Measurements from ENCODE around the gene RTL3. TPM values are rescaled to one million over a fixed set of nuclear protein-coding genes. Genes with fewer than 3 reads are reported as not detected.

The RTL3 gene
- total RNA-seq, 1 experiment from 2014 or later = not detected

- BruUV-seq (replicated peaks) = no TSS peak
These were observed 3.5 kb downstream of the RTL3 start for GRCh38 chrX:78655642-78656041.

GRCh38 chrX:78653118-78653822 is 5.9 kb downstream of the RTL3 start:
- H2AFZ ChIP-seq = no peak overlapping the region
- H3K4me1 ChIP-seq (replicated peaks; ENCODE audit: insufficient read depth) = no peaks in the 10 kb centered on the region
- intact Hi-C loops (cut with micrococcal nuclease; ENCODE audit: unreplicated experiment) = no loop called here
- no peak for TF ChIP-seq CTCF (conservative IDR thresholded peaks at IDR 0.05)
- no peak for TF ChIP-seq EZH2 (IDR thresholded peaks at IDR 0.05; ENCODE audit: low read depth)
- H3K36me3 ChIP-seq (ENCODE audit: low read depth) = no peaks in the 10 kb centered on the region
- H3K27ac ChIP-seq = no peak overlapping the region
- DNase-seq = peak; percentile 29 to 40
- ChIA-PET CTCF (no interaction called here), POLR2A (ENCODE audit: unreplicated experiment) (no interaction called here)
- BruUV-seq (replicated peaks) = no TSS peak
- H4K20me1 ChIP-seq (ENCODE audit: insufficient read depth) = no peaks in the 10 kb centered on the region
- no peaks in the 10 kb centered on the region for H3K27me3 ChIP-seq (ENCODE audit: insufficient read depth, low read depth)
- no peaks in the 10 kb centered on the region for H3K9me3 ChIP-seq (ENCODE audit: insufficient read depth, low read depth)
- no peak overlapping the region for H3K4me2 ChIP-seq
- no peaks in the 10 kb centered on the region for H3F3A ChIP-seq (ENCODE audit: insufficient read depth, low read depth)
- no peak overlapping the region for H3K4me3 ChIP-seq
- no peaks in the 10 kb centered on the region for H3K9me2 ChIP-seq (ENCODE audit: insufficient read depth)
- H3K79me2 ChIP-seq (ENCODE audit: low read depth) = no peaks in the 10 kb centered on the region

More at GRCh38 chrX:78655642-78656041, 3.5 kb downstream of the RTL3 start:
- no peak for DNase-seq
- Histone ChIP-seq H3K27me3 (ENCODE audit: insufficient read depth, low read depth) (no peaks in the 10 kb centered on the region), H3K4me3 (no peak overlapping the region), H3K27ac (no peak overlapping the region), H4K20me1 (ENCODE audit: insufficient read depth) (no peaks in the 10 kb centered on the region), H3K4me2 (no peak overlapping the region), H3K9me3 (ENCODE audit: insufficient read depth, low read depth) (no peaks in the 10 kb centered on the region), H3K36me3 (ENCODE audit: low read depth) (no peaks in the 10 kb centered on the region), H3F3A (ENCODE audit: insufficient read depth, low read depth) (no peaks in the 10 kb centered on the region), H3K4me1 (replicated peaks; ENCODE audit: insufficient read depth) (no peaks in the 10 kb centered on the region), H3K9me2 (ENCODE audit: insufficient read depth) (no peaks in the 10 kb centered on the region), H2AFZ (no peak overlapping the region), H3K79me2 (ENCODE audit: low read depth) (no peaks in the 10 kb centered on the region)
- no peak for TF ChIP-seq EZH2 (IDR thresholded peaks at IDR 0.05; ENCODE audit: low read depth)
- no peak for TF ChIP-seq CTCF (conservative IDR thresholded peaks at IDR 0.05)
- ChIA-PET POLR2A (ENCODE audit: unreplicated experiment) (no interaction called here), CTCF (no interaction called here)
- intact Hi-C loops (cut with micrococcal nuclease; ENCODE audit: unreplicated experiment) = no loop called here

- BruUV-seq (replicated peaks) = no TSS peak
- Histone ChIP-seq H3F3A (ENCODE audit: insufficient read depth, low read depth) (no peaks in the 10 kb centered on the region), H3K27ac (no peak overlapping the region), H3K27me3 (ENCODE audit: insufficient read depth, low read depth) (no peaks in the 10 kb centered on the region), H2AFZ (no peak overlapping the region), H3K4me2 (no peak overlapping the region), H3K36me3 (ENCODE audit: low read depth) (no peaks in the 10 kb centered on the region), H3K79me2 (ENCODE audit: low read depth) (no peaks in the 10 kb centered on the region), H3K4me1 (replicated peaks; ENCODE audit: insufficient read depth) (no peaks in the 10 kb centered on the region), H4K20me1 (ENCODE audit: insufficient read depth) (no peaks in the 10 kb centered on the region), H3K9me3 (ENCODE audit: insufficient read depth, low read depth) (no peaks in the 10 kb centered on the region), H3K4me3 (no peak overlapping the region), H3K9me2 (ENCODE audit: insufficient read depth) (no peaks in the 10 kb centered on the region)
- POLR2A ChIA-PET (ENCODE audit: unreplicated experiment) = no interaction called here
- DNase-seq = no peak
- intact Hi-C loops (cut with micrococcal nuclease; ENCODE audit: unreplicated experiment) = no loop called here
- CTCF ChIA-PET = no interaction called here
- TF ChIP-seq CTCF (conservative IDR thresholded peaks at IDR 0.05) = no peak
- no peak for TF ChIP-seq EZH2 (IDR thresholded peaks at IDR 0.05; ENCODE audit: low read depth)
These were observed 8.2 kb downstream of the RTL3 start for GRCh38 chrX:78650906-78651437.
